GM23338 (cell line): Measurements from ENCODE around the gene SEL1L3. TPM values are rescaled to one million over a fixed set of nuclear protein-coding genes. Genes with fewer than 3 reads are reported as not detected.

Experiments used
- ATAC-seq: fragments of 200-7000 bp; cut with Tn5 transposase; 3 replicates; pipeline ENCODE4 v1.9.1; 2020
- DNase-seq: peaks from one replicate; pipeline ENCODE4 v3.0.0-alpha.2; 2015; ENCODE audit warnings: low spot score
- H2AFZ ChIP-seq: fragments of 200-600 bp; sonication (generic); 2 replicates; pipeline ENCODE4 v1.8.0; 2016; ENCODE audit warnings: antibody characterized with exemption, mild to moderate bottlenecking, moderate library complexity
- H3F3A ChIP-seq: fragments of 200-600 bp; sonication (generic); replicated peaks from 2 replicates; pipeline ENCODE4 v1.8.0; 2017; ENCODE audit warnings: antibody characterized with exemption, mixed run types, low read depth
- H3K27ac ChIP-seq: fragments of 200-600 bp; sonication (generic); 2 replicates; pipeline ENCODE4 v1.6.1; 2016; ENCODE audit warnings: low read depth
- H3K27me3 ChIP-seq: fragments of 200-600 bp; sonication (generic); 2 replicates; pipeline ENCODE4 v1.8.0; 2016; ENCODE audit warnings: mild to moderate bottlenecking, mixed run types, moderate library complexity; ENCODE audit not compliant: insufficient read depth
- H3K36me3 ChIP-seq: fragments of 200-600 bp; sonication (generic); 2 replicates; pipeline ENCODE4 v1.8.0; 2016; ENCODE audit warnings: mild to moderate bottlenecking; ENCODE audit not compliant: insufficient read depth
- H3K4me1 ChIP-seq: fragments of 200-600 bp; sonication (generic); 2 replicates; pipeline ENCODE4 v1.8.0; 2016; ENCODE audit warnings: mild to moderate bottlenecking, moderate library complexity; ENCODE audit not compliant: insufficient read depth
- H3K4me2 ChIP-seq: fragments of 200-600 bp; sonication (generic); 2 replicates; pipeline ENCODE4 v1.7.1; 2017; ENCODE audit warnings: mixed run types
- H3K4me3 ChIP-seq: fragments of 200-600 bp; sonication (generic); 2 replicates; pipeline ENCODE4 v1.6.1; 2016; ENCODE audit warnings: mixed run types
- H3K79me2 ChIP-seq: fragments of 200-600 bp; sonication (generic); replicated peaks from 2 replicates; pipeline ENCODE4 v1.8.0; 2017; ENCODE audit warnings: mild to moderate bottlenecking; ENCODE audit not compliant: insufficient read depth
- H3K9me2 ChIP-seq: fragments of 200-600 bp; sonication (generic); 2 replicates; pipeline ENCODE4 v1.8.0; 2017; ENCODE audit not compliant: insufficient read depth
- H4K20me1 ChIP-seq: fragments of 200-600 bp; sonication (generic); replicated peaks from 2 replicates; pipeline ENCODE4 v1.8.0; 2017; ENCODE audit warnings: mild to moderate bottlenecking; ENCODE audit not compliant: insufficient read depth
- H3K27ac Mint-ChIP-seq: 2 replicates; pipeline ENCODE4 v1.8.0; 2020; ENCODE audit warnings: inconsistent platforms, mild to moderate bottlenecking, moderate library complexity, mixed read lengths
- H3K27me3 Mint-ChIP-seq: 3 replicates; pipeline ENCODE4 v1.8.0; 2022; ENCODE audit warnings: low read depth, mild to moderate bottlenecking, moderate library complexity, mixed read lengths, inconsistent platforms; ENCODE audit not compliant: insufficient read depth, poor library complexity
- H3K36me3 Mint-ChIP-seq: 3 replicates; pipeline ENCODE4 v1.8.0; 2021; ENCODE audit warnings: low read depth, mild to moderate bottlenecking, inconsistent platforms, moderate library complexity, mixed read lengths
- H3K4me1 Mint-ChIP-seq: 3 replicates; pipeline ENCODE4 v1.8.0; 2020; ENCODE audit warnings: mild to moderate bottlenecking, inconsistent platforms, mixed read lengths
- H3K4me3 Mint-ChIP-seq: 3 replicates; pipeline ENCODE4 v1.8.0; 2021; ENCODE audit warnings: moderate library complexity, mild to moderate bottlenecking, inconsistent platforms, mixed read lengths
- H3K9me3 Mint-ChIP-seq: 3 replicates; pipeline ENCODE4 v1.8.0; 2020; ENCODE audit warnings: moderate library complexity, mild to moderate bottlenecking, inconsistent platforms, mixed read lengths
- CREB1 ChIP-seq: fragments of 250-450 bp; sonication (Bioruptor Pico); IDR thresholded peaks from 2 replicates; pipeline ENCODE4 v1.5.0; 2020; ENCODE audit warnings: low read depth, mild to moderate bottlenecking, moderate library complexity
- CTCF ChIP-seq, 2 experiments: fragments of 200-600 bp in 1 of 2; sonication (generic) in 1 of 2; conservative IDR thresholded peaks; 2 replicates each; pipeline versions ENCODE4 v1.5.1 to v1.6.1; 2016 to 2017; ENCODE audit warnings: antibody characterized with exemption in 2 of 2, low read depth in 2 of 2, mild to moderate bottlenecking in 2 of 2, moderate library complexity in 1 of 2
- EZH2 ChIP-seq: fragments of 200-600 bp; sonication (generic); IDR thresholded peaks from one replicate; pipeline ENCODE4 v1.8.0; 2017; ENCODE audit warnings: antibody characterized with exemption, mild to moderate bottlenecking, low read depth; ENCODE audit not compliant: unreplicated experiment
- EZH2phosphoT487 ChIP-seq: fragments of 200-600 bp; sonication (generic); IDR thresholded peaks from one replicate; pipeline ENCODE4 v1.8.1; 2018; ENCODE audit warnings: antibody characterized with exemption; ENCODE audit not compliant: unreplicated experiment
- JUNB ChIP-seq: IDR thresholded peaks from one replicate; pipeline ENCODE4 v1.6.1; 2016; ENCODE audit warnings: antibody characterized with exemption; ENCODE audit not compliant: unreplicated experiment
- NANOG ChIP-seq: IDR thresholded peaks from 2 replicates; pipeline ENCODE4 v1.6.1; 2016; ENCODE audit warnings: antibody characterized with exemption, borderline replicate concordance
- POLR2AphosphoS5 ChIP-seq: IDR thresholded peaks from 2 replicates; pipeline ENCODE4 v1.6.1; 2016; ENCODE audit warnings: antibody characterized with exemption, low read depth
- STAT1 ChIP-seq: IDR thresholded peaks from one replicate; pipeline ENCODE4 v1.6.1; 2016; ENCODE audit warnings: antibody characterized with exemption; ENCODE audit not compliant: unreplicated experiment
- ZNF114 ChIP-seq: fragments of 250-450 bp; sonication (Bioruptor Pico); IDR thresholded peaks from 2 replicates; pipeline ENCODE4 v1.5.0; 2020; ENCODE audit warnings: mild to moderate bottlenecking, moderate library complexity
- ZNF331 ChIP-seq: fragments of 250-450 bp; sonication (Bioruptor Pico); IDR thresholded peaks from 2 replicates; pipeline ENCODE4 v1.5.0; 2020; ENCODE audit warnings: low read depth, mild to moderate bottlenecking, moderate library complexity
- polyA plus RNA-seq: library from polyadenylated mRNA; unstranded; fragments of >200 nt; fragmentation: Nextera tagmentation; extraction: Ambion mirVana; gene quantifications from 2 replicates; pipeline ENCODE4 v1.2.1, GENCODE V29; 2016
- total RNA-seq: library from RNA; depleted of rRNA; stranded (reverse); fragments of >200 nt; shearing (Covaris generic); gene quantifications from 2 replicates; pipeline ENCODE4 v1.2.3, GENCODE V29; 2014
- TF ChIP-seq, protein P1 (sequence below): IDR thresholded peaks from one replicate; pipeline ENCODE4 v1.6.1; 2018; ENCODE audit warnings: antibody characterized with exemption; ENCODE audit not compliant: unreplicated experiment
- TF ChIP-seq, protein P2 (sequence below): IDR thresholded peaks from 2 replicates; pipeline ENCODE4 v1.6.1; 2016; ENCODE audit warnings: antibody characterized with exemption

SEL1L3 gene
- total and polyA plus RNA-seq, 2 experiments from 2014 or later, result 17.1 to 61.7 TPM

DNA sequence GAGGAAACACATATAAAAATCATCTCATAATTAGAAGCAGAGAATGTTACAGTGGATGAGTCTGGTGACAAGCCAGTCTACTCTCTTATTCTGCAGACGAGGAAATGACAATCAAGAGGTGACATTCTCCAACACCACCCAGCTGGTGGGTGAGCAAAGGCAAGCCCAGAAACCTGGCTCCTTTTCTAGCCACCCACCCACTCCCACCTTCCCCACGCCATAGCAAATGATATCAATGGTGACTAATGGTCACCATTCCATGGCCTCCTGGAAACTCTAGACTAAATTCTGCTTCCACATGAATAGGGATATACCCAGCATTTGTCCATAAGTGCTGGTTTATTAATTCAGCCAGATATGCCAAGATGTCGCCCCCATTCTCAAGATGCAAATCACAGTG, 10.7 kb downstream of the SEL1L3 start (continued):
- TF ChIP-seq CTCF (conservative IDR thresholded peaks at IDR 0.05; ENCODE audit: low read depth in 2 of 2) (no peak), EZH2phosphoT487 (no peak), ZNF331 (CRISPR knock-in tag) (no peak), ZNF114 (CRISPR knock-in tag) (no peak), EZH2 (no peak), STAT1 (no peak), NANOG (no peak), POLR2AphosphoS5 (no peak), CREB1 (CRISPR knock-in tag) (no peak), JUNB (no peak)
- TF ChIP-seq, protein P1, sequence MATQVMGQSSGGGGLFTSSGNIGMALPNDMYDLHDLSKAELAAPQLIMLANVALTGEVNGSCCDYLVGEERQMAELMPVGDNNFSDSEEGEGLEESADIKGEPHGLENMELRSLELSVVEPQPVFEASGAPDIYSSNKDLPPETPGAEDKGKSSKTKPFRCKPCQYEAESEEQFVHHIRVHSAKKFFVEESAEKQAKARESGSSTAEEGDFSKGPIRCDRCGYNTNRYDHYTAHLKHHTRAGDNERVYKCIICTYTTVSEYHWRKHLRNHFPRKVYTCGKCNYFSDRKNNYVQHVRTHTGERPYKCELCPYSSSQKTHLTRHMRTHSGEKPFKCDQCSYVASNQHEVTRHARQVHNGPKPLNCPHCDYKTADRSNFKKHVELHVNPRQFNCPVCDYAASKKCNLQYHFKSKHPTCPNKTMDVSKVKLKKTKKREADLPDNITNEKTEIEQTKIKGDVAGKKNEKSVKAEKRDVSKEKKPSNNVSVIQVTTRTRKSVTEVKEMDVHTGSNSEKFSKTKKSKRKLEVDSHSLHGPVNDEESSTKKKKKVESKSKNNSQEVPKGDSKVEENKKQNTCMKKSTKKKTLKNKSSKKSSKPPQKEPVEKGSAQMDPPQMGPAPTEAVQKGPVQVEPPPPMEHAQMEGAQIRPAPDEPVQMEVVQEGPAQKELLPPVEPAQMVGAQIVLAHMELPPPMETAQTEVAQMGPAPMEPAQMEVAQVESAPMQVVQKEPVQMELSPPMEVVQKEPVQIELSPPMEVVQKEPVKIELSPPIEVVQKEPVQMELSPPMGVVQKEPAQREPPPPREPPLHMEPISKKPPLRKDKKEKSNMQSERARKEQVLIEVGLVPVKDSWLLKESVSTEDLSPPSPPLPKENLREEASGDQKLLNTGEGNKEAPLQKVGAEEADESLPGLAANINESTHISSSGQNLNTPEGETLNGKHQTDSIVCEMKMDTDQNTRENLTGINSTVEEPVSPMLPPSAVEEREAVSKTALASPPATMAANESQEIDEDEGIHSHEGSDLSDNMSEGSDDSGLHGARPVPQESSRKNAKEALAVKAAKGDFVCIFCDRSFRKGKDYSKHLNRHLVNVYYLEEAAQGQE, result no peak
- TF ChIP-seq, protein P2, sequence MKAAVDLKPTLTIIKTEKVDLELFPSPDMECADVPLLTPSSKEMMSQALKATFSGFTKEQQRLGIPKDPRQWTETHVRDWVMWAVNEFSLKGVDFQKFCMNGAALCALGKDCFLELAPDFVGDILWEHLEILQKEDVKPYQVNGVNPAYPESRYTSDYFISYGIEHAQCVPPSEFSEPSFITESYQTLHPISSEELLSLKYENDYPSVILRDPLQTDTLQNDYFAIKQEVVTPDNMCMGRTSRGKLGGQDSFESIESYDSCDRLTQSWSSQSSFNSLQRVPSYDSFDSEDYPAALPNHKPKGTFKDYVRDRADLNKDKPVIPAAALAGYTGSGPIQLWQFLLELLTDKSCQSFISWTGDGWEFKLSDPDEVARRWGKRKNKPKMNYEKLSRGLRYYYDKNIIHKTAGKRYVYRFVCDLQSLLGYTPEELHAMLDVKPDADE, result no peak

DNA sequence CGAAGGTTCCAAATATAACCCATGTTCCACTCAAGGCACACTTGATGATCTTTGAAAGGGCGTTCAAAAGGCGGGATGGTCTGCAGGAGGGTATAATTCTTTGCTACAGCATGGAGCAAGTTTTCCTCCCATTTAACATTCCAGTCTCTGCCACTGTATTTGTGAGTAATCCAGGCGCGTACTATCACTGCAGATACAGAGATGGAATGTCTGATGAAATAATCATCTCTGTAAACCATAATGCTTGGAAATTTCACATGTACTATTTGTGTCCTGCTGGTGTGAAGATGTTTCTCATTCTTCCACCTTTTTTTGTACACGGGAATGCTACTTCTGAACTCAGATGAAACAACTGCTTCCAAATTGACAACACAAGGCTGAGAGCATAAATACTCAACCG, 15.5 kb downstream of the SEL1L3 start:
- Histone ChIP-seq H3K36me3 (no peaks in the 10 kb centered on the region; the same call in 1 of the 2 replicates), H3K4me1 (peaks cover 22% of the 10 kb centered on the region), H3K27ac (no peak overlapping the region), H2AFZ (no peak overlapping the region), H3K4me2 (no peak overlapping the region), H3F3A (no peaks in the 10 kb centered on the region), H4K20me1 (peaks cover 2% of the 10 kb centered on the region), H3K9me2 (no peaks in the 10 kb centered on the region), H3K79me2 (peaks cover 53% of the 10 kb centered on the region), H3K27me3 (no peaks in the 10 kb centered on the region), H3K4me3 (no peak overlapping the region)
- Mint-ChIP-seq H3K4me1 (peaks cover 39% of the 10 kb centered on the region), H3K27ac (0 out of 2 replicates have a peak overlapping the region, but pooled peaks have one; percentile 11), H3K36me3 (peaks cover 23% of the 10 kb centered on the region), H3K27me3 (peaks cover 2% of the 10 kb centered on the region), H3K4me3 (no peak overlapping the region), H3K9me3 (no peaks in the 10 kb centered on the region)
- ATAC-seq, result no peak
- no peak for TF ChIP-seq ZNF331 (CRISPR knock-in tag)
- TF ChIP-seq ZNF114 (CRISPR knock-in tag), result no peak
- TF ChIP-seq STAT1, result no peak
- TF ChIP-seq EZH2phosphoT487, result no peak
- no peak for DNase-seq
